ENCODE results near the gene VCP.

Gene VCP

DNA sequence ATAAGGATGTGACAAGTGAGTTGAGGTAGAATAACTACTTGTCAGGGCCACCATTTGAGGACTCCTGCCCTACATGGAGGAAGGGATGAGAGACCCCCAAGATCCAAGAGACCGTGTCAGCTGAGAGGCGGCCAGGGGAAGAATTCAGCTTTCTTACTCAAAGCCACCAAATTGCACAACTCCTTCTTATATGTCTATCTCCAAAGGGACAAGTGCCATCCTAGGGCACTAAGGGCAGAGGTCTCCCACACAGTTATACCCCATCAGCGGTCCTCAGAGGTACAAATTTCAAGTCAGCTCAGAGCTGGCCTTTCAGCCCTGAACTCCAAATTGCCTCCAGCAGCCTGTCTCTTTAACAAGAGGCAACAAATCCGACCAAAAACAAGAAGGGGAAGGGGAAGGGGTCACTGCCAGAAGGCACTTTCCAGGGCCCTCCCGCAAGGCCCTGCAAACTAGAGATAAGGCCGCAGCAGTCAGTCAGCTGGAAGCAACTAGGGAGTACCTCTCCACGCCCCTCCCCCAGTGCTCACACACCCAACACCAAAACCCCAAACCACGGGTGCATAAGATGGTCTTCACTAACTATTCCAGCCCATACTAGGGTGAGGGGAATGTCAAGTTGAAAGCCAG lies 36.6 kb upstream of the VCP start:
- Histone ChIP-seq H3F3A (ENCODE audit: low read depth) (0 out of 2 replicates have a peak, but pooled peaks cover 3% of the 10 kb centered on the region), H2AFZ (ENCODE audit: low read length) (no peak overlapping the region), H3K4me3 (ENCODE audit: low read length, poor library complexity, severe bottlenecking) (no peak overlapping the region), H3K4me1 (ENCODE audit: insufficient read depth, low read length, poor library complexity, severe bottlenecking) (peaks cover 30% of the 10 kb centered on the region), H3K9me3 (ENCODE audit: insufficient read depth, low read depth, low read length) (no peaks in the 10 kb centered on the region), H3K9ac (ENCODE audit: low read depth, low read length, poor library complexity, severe bottlenecking) (no peak overlapping the region), H3K36me3 (ENCODE audit: insufficient read depth, low read length) (peaks cover 12% of the 10 kb centered on the region; the same call in 1 of the 2 replicates), H3K27me3 (ENCODE audit: insufficient read depth, low read length, poor library complexity, severe bottlenecking) (no peaks in the 10 kb centered on the region), H3K9me2 (replicated peaks; ENCODE audit: low read depth, low read length) (no peaks in the 10 kb centered on the region), H3K79me2 (ENCODE audit: insufficient read depth, low read length) (peaks cover 4% of the 10 kb centered on the region; the same call in 1 of the 2 replicates), H3K4me2 (ENCODE audit: low read depth, low read length, poor library complexity, severe bottlenecking) (no peak overlapping the region), H4K20me1 (ENCODE audit: insufficient read depth, low read length, poor library complexity, severe bottlenecking) (peaks cover 4% of the 10 kb centered on the region)
- TF ChIP-seq, protein P1, sequence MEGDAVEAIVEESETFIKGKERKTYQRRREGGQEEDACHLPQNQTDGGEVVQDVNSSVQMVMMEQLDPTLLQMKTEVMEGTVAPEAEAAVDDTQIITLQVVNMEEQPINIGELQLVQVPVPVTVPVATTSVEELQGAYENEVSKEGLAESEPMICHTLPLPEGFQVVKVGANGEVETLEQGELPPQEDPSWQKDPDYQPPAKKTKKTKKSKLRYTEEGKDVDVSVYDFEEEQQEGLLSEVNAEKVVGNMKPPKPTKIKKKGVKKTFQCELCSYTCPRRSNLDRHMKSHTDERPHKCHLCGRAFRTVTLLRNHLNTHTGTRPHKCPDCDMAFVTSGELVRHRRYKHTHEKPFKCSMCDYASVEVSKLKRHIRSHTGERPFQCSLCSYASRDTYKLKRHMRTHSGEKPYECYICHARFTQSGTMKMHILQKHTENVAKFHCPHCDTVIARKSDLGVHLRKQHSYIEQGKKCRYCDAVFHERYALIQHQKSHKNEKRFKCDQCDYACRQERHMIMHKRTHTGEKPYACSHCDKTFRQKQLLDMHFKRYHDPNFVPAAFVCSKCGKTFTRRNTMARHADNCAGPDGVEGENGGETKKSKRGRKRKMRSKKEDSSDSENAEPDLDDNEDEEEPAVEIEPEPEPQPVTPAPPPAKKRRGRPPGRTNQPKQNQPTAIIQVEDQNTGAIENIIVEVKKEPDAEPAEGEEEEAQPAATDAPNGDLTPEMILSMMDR (conservative IDR thresholded peaks at IDR 0.05; ENCODE audit: low read length), result no peak
- TF ChIP-seq EZH2phosphoT487 (IDR thresholded peaks at IDR 0.05; ENCODE audit: borderline replicate concordance), result no peak

DNA sequence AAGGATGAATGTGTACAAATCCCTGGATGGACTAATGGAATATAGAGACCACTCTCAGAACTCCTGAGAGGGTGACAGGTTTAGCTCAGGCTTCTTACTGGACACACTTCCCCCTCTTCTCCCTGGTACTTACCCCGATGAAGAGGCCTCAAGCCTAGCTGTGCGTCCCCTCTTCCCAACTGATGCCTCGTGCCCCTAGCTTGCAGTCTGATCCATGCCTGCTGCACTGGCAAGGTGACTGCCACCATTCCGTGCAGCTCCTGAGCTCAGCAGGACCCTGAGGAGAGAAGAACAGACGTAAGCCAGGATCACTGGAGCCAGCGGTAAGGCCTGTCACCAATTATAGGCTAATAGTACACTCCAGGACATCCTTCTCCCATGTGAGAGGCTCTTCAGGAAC lies 36.0 kb upstream of the VCP start:
- H3K9me3 ChIP-seq (ENCODE audit: insufficient read depth, low read depth, low read length), result no peaks in the 10 kb centered on the region
- H3K36me3 ChIP-seq (ENCODE audit: insufficient read depth, low read length), result peaks cover 12% of the 10 kb centered on the region; the same call in 1 of the 2 replicates

DNA sequence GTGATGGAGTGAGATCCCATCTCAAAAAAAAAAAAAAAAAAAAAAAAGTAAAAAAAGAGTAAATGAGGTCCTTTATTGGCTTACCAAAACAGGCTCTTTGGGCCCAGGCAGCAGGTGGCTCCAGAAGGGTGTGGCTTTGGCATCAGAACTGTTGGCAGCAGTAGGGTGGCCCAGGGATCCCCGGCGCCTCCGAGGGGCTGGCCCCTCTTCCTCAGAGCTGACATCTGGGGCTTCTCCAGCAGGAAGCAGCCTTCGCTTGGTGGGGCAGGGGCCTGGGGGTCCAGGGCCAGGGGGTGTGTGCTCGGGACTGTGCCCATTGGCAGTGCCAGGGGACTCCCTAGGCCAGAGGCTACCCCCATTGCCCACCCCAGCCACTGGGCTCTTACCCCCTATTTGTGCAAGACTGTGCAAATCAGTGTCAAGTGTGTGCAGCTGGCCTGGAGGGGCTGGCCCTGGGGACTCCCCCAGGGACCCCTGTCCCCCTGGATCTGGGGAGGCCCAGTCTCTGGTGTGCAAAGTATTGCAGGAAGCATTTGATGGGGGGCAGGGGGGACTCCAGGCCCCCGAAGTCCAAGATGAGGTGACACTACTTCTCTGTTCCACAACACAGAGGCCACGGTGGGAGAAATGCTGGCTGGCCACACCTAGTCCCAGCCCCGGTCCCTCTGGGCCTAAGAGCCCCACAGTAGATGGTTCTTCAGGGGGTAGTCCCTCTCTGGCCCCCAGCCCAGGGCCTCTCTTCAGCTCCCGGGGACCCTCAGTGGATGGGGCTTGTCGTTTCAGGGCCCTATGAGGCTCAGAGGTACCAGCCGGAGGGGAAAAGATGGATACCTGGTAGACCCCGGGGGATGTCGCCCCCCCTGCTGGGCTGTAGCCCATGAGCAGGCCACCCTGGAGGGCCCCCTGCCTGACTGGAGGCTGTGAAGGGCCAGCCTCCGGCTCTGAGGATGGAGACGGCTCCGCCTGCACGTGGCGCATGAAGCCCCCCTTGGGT lies 35.2 kb upstream of the VCP start:
- Histone ChIP-seq H3K9me3 (ENCODE audit: insufficient read depth, low read depth, low read length) (no peaks in the 10 kb centered on the region), H3K36me3 (ENCODE audit: insufficient read depth, low read length) (peaks cover 12% of the 10 kb centered on the region; the same call in 1 of the 2 replicates), H3K9ac (ENCODE audit: low read depth, low read length, poor library complexity, severe bottlenecking) (no peak overlapping the region), H3K9me2 (replicated peaks; ENCODE audit: low read depth, low read length) (no peaks in the 10 kb centered on the region), H4K20me1 (ENCODE audit: insufficient read depth, low read length, poor library complexity, severe bottlenecking) (peaks cover 4% of the 10 kb centered on the region), H3K27me3 (ENCODE audit: insufficient read depth, low read length, poor library complexity, severe bottlenecking) (no peaks in the 10 kb centered on the region), H3K4me1 (ENCODE audit: insufficient read depth, low read length, poor library complexity, severe bottlenecking) (peaks cover 29% of the 10 kb centered on the region), H3K4me2 (ENCODE audit: low read depth, low read length, poor library complexity, severe bottlenecking) (no peak overlapping the region), H3F3A (ENCODE audit: low read depth) (no peaks in the 10 kb centered on the region), H3K4me3 (ENCODE audit: low read length, poor library complexity, severe bottlenecking) (no peak overlapping the region), H3K79me2 (ENCODE audit: insufficient read depth, low read length) (peaks cover 6% of the 10 kb centered on the region), H2AFZ (ENCODE audit: low read length) (no peak overlapping the region)
- no peak for TF ChIP-seq EZH2phosphoT487 (IDR thresholded peaks at IDR 0.05; ENCODE audit: borderline replicate concordance)
- TF ChIP-seq, protein P1 (conservative IDR thresholded peaks at IDR 0.05; ENCODE audit: low read length), result no peak

More for the DNA sequence above, 36.0 kb upstream of the VCP start:
- no peak overlapping the region for H3K9ac ChIP-seq (ENCODE audit: low read depth, low read length, poor library complexity, severe bottlenecking)
- H3K4me2 ChIP-seq (ENCODE audit: low read depth, low read length, poor library complexity, severe bottlenecking), result no peak overlapping the region
- no peaks in the 10 kb centered on the region for H3K27me3 ChIP-seq (ENCODE audit: insufficient read depth, low read length, poor library complexity, severe bottlenecking)
- H3K4me1 ChIP-seq (ENCODE audit: insufficient read depth, low read length, poor library complexity, severe bottlenecking), result peaks cover 29% of the 10 kb centered on the region
- no peaks in the 10 kb centered on the region for H3F3A ChIP-seq (ENCODE audit: low read depth)
- H3K79me2 ChIP-seq (ENCODE audit: insufficient read depth, low read length), result peaks cover 4% of the 10 kb centered on the region; the same call in 1 of the 2 replicates
- no peak overlapping the region for H3K4me3 ChIP-seq (ENCODE audit: low read length, poor library complexity, severe bottlenecking)
- H4K20me1 ChIP-seq (ENCODE audit: insufficient read depth, low read length, poor library complexity, severe bottlenecking), result peaks cover 4% of the 10 kb centered on the region
- H2AFZ ChIP-seq (ENCODE audit: low read length), result no peak overlapping the region
- TF ChIP-seq, protein P1 (conservative IDR thresholded peaks at IDR 0.05; ENCODE audit: low read length), result no peak
- TF ChIP-seq EZH2phosphoT487 (IDR thresholded peaks at IDR 0.05; ENCODE audit: borderline replicate concordance), result no peak
- H3K9me2 ChIP-seq (replicated peaks; ENCODE audit: low read depth, low read length), result no peaks in the 10 kb centered on the region

Data from Loucy (cell line).